Measurements from ENCODE around the gene CAMKK2. TPM values are rescaled to one million over a fixed set of nuclear protein-coding genes. Genes with fewer than 3 reads are reported as not detected.

CAMKK2 gene
- total and polyA plus RNA-seq, 2 of the 4 experiments (the other 2 are of a cell fraction): 15.2 to 24.7 TPM

DNA sequence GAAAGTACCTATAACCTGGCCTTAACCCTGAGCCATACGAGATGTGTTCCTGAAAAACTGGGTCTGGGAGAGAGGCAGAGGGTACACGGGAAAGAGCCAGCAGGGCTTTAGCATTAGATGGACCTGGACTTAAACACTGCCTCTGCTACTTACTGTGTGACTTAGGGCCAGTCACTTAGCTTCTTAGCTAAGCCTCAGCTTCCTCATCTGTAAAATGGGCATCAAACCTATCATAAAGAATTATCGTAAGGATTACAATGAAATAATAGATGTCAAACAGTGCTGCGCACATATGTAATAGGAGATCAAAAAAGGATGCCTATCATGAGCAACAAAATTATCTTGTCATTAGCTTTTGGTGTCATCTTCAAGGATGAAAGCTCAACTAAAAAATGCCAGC, 32.1 kb upstream of the CAMKK2 start:
- Histone ChIP-seq H3K18ac (ENCODE audit: low read depth, low read length) (no peak overlapping the region), H3K9ac (ENCODE audit: low read depth, low read length) (no peak overlapping the region), H2AFZ (replicated peaks; ENCODE audit: low read length, poor library complexity) (no peak overlapping the region), H3K27me3 (ENCODE audit: control insufficient read depth, insufficient read depth, low read length) (no peaks in the 10 kb centered on the region), H2BK5ac (ENCODE audit: low read depth, low read length, poor library complexity, severe bottlenecking) (no peak overlapping the region), H4K5ac (ENCODE audit: low read depth, low read length) (no peak overlapping the region), H4K20me1 (ENCODE audit: insufficient read depth, low read length) (no peaks in the 10 kb centered on the region), H3K9me3 (ENCODE audit: control insufficient read depth, insufficient read depth, low read length) (no peaks in the 10 kb centered on the region), H4K91ac (ENCODE audit: insufficient read depth, low read depth, low read length) (no peak overlapping the region), H2BK120ac (ENCODE audit: low read depth, low read length) (no peak overlapping the region), H3K79me1 (ENCODE audit: low read depth in 1 of 2, low read length in 2 of 2) (no peaks in the 10 kb centered on the region; a peak in 1 of 4 replicates), H2AK9ac (replicated peaks; ENCODE audit: low read depth, low read length, poor library complexity) (no peak overlapping the region), H3K9me1 (ENCODE audit: insufficient read depth, low read length) (no peaks in the 10 kb centered on the region), H4K8ac (ENCODE audit: low read depth in 2 of 2, low read length in 2 of 2) (no peak overlapping the region), H3K27ac (ENCODE audit: insufficient read depth, low read length) (no peak overlapping the region), H3K56ac (ENCODE audit: extremely low read depth, insufficient read depth, low read length) (no peak overlapping the region), H3K4me2 (ENCODE audit: low read depth, low read length) (no peak overlapping the region), H2AK5ac (ENCODE audit: low read depth, low read length) (no peak overlapping the region), H2BK15ac (ENCODE audit: low read depth, low read length) (no peak overlapping the region), H3K14ac (replicated peaks; ENCODE audit: low read depth, low read length) (no peak overlapping the region), H3K23ac (ENCODE audit: low read depth, low read length) (no peak overlapping the region), H3K36me3 (ENCODE audit: control insufficient read depth, insufficient read depth, low read length) (peaks cover 41% of the 10 kb centered on the region), H3K4me1 (ENCODE audit: control insufficient read depth, insufficient read depth, low read length) (no peaks in the 10 kb centered on the region), H3K4me3 (ENCODE audit: insufficient read depth, low read depth, low read length) (no peak overlapping the region), H2BK20ac (ENCODE audit: low read depth, low read length) (no peak overlapping the region), H3K4ac (ENCODE audit: low read depth, low read length) (no peak overlapping the region)
- ATAC-seq (ENCODE audit: low read depth) (no peak), DNase-seq (no peak)
- TF ChIP-seq CHD1 (IDR thresholded peaks at IDR 0.05; ENCODE audit: low read depth, low read length): no peak
- no peak for TF ChIP-seq RAD21 (IDR thresholded peaks at IDR 0.05; ENCODE audit: low read length)
- TF ChIP-seq, protein P1, sequence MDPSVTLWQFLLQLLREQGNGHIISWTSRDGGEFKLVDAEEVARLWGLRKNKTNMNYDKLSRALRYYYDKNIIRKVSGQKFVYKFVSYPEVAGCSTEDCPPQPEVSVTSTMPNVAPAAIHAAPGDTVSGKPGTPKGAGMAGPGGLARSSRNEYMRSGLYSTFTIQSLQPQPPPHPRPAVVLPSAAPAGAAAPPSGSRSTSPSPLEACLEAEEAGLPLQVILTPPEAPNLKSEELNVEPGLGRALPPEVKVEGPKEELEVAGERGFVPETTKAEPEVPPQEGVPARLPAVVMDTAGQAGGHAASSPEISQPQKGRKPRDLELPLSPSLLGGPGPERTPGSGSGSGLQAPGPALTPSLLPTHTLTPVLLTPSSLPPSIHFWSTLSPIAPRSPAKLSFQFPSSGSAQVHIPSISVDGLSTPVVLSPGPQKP (IDR thresholded peaks at IDR 0.05; ENCODE audit: borderline replicate concordance, low read depth, low read length): no peak
- dilution Hi-C loops (cut with HindIII; ENCODE audit: low sequenced_read_pairs, unreplicated experiment): no loop called here
- CTCF ChIA-PET: no interaction called here
- POLR2A ChIA-PET (ENCODE audit: unreplicated experiment): no interaction called here
- WGBS, 2 experiments (ENCODE audit: extremely low coverage in 2 of 2, insufficient read length in 1 of 2): no CpG with 5 or more reads among the region's 4 CpGs
- intact Hi-C loops (cut with micrococcal nuclease): no loop called here
- BruUV-seq (replicated peaks): no TSS peak
- in situ Hi-C loops (cut with MboI; ENCODE audit: low sequenced_read_pairs): no loop called here
